B cell (primary cell): ENCODE results near the gene ARHGEF4. TPM values are rescaled to one million over a fixed set of nuclear protein-coding genes. Genes with fewer than 3 reads are reported as not detected.

ENCODE experiments used
- ATAC-seq: fragments of 200-7000 bp; cut with Tn5 transposase; one replicate; pipeline ENCODE4 v1.10.0; 2021; ENCODE audit warnings: low read depth, mild to moderate bottlenecking, moderate number of reproducible peaks, moderate library complexity
- CTCF ChIA-PET: fragments of 350-600 bp; sonication (Branson Sonifier 250); formaldehyde crosslinking; loops from one replicate; lab custom pipeline; 2021; ENCODE audit warnings: antibody characterized with exemption, inconsistent platforms; lab: Charles Lee
- POLR2A ChIA-PET: fragments of 350-600 bp; sonication (Branson Sonifier 250); formaldehyde crosslinking; loops from one replicate; lab custom pipeline; 2021; ENCODE audit warnings: antibody characterized with exemption; lab: Charles Lee
- DNase-seq: peaks from one replicate; pipeline ENCODE4 v3.0.0; 2013
- H2AFZ ChIP-seq: 2 replicates; pipeline ENCODE4 v1.6.1; 2012; ENCODE audit warnings: mild to moderate bottlenecking, low read depth, low read length; ENCODE audit not compliant: insufficient read depth, poor library complexity, severe bottlenecking
- H3K27ac ChIP-seq, 2 donors: 1 replicate in 1 of 2; 2 replicates in 1 of 2; pipeline ENCODE4 v1.5.1; 2012 to 2013; ENCODE audit warnings: low read length in 2 of 2, mild to moderate bottlenecking in 2 of 2, moderate library complexity in 1 of 2
- H3K27me3 ChIP-seq, 4 experiments: fragments of 200-600 bp in 1 of 4; sonication (generic) in 1 of 4; replicated peaks in 1 of 4; 1 replicate in 2 of 4; 2 replicates in 2 of 4; pipeline versions ENCODE4 v1.6.1 to v1.7.0; 2013 to 2016; ENCODE audit warnings: low read length in 3 of 4, mild to moderate bottlenecking in 2 of 4, mixed read lengths in 1 of 4, moderate library complexity in 1 of 4; ENCODE audit not compliant: insufficient read depth in 4 of 4, control insufficient read depth in 3 of 4; ENCODE audit errors: control extremely low read depth in 1 of 4
- H3K36me3 ChIP-seq, 2 experiments: replicated peaks in 1 of 2; 1 replicate in 1 of 2; 2 replicates in 1 of 2; pipeline versions ENCODE4 v1.6.1 to v1.7.1; 2013; ENCODE audit warnings: low read length in 1 of 2; ENCODE audit not compliant: insufficient read depth in 2 of 2, control insufficient read depth in 1 of 2; ENCODE audit errors: control extremely low read depth in 1 of 2, extremely low read depth in 1 of 2
- H3K4me1 ChIP-seq, 2 donors: fragments of 200-600 bp in 1 of 2; sonication (generic) in 1 of 2; 1 replicate in 1 of 2; 2 replicates in 1 of 2; pipeline versions ENCODE4 v1.5.1 to v1.6.1; 2013 to 2017; ENCODE audit warnings: low read length in 2 of 2; ENCODE audit not compliant: control insufficient read depth in 2 of 2, insufficient read depth in 2 of 2
- H3K4me2 ChIP-seq: replicated peaks from 2 replicates; pipeline ENCODE3; 2012; ENCODE audit warnings: mild to moderate bottlenecking, low read depth, low read length; ENCODE audit not compliant: poor library complexity, severe bottlenecking
- H3K4me3 ChIP-seq, 5 experiments: fragments of 200-600 bp in 1 of 5; sonication (generic) in 1 of 5; 1 replicate in 3 of 5; 2 replicates in 2 of 5; pipeline versions ENCODE4 v1.5.1 to v1.7.0; 2011 to 2016; ENCODE audit warnings: low read length in 4 of 5, mild to moderate bottlenecking in 4 of 5, low read depth in 2 of 5, control low read depth in 1 of 5, moderate library complexity in 1 of 5; ENCODE audit not compliant: insufficient read depth in 1 of 5; ENCODE audit errors: control extremely low read depth in 1 of 5, extremely low read depth in 1 of 5
- H3K79me2 ChIP-seq: fragments of 200-600 bp; sonication (generic); one replicate; pipeline ENCODE4 v1.6.0; 2016; ENCODE audit warnings: low read length; ENCODE audit not compliant: control insufficient read depth, insufficient read depth
- H3K9ac ChIP-seq: fragments of 200-600 bp; sonication (generic); 2 replicates; pipeline ENCODE4 v1.6.1; 2017; ENCODE audit warnings: mild to moderate bottlenecking, low read length, moderate library complexity
- H3K9me3 ChIP-seq, 3 donors: one replicate each; pipeline versions ENCODE4 v1.6.1 to v1.7.1; 2013; ENCODE audit warnings: low read length in 2 of 3; ENCODE audit not compliant: control insufficient read depth in 2 of 3, insufficient read depth in 1 of 3; ENCODE audit errors: control extremely low read depth in 1 of 3
- H4K20me1 ChIP-seq: 2 replicates; pipeline ENCODE4 v1.6.0; 2012; ENCODE audit warnings: mild to moderate bottlenecking, low read length; ENCODE audit not compliant: insufficient read depth, control insufficient read depth, poor library complexity, severe bottlenecking
- H3K27ac Mint-ChIP-seq: one replicate; pipeline ENCODE4 v1.8.0; 2021; ENCODE audit warnings: mixed read lengths
- H3K27me3 Mint-ChIP-seq: one replicate; pipeline ENCODE4 v1.8.0; 2021; ENCODE audit warnings: mixed read lengths
- H3K4me1 Mint-ChIP-seq: one replicate; pipeline ENCODE4 v1.8.0; 2021; ENCODE audit warnings: mixed read lengths
- H3K4me3 Mint-ChIP-seq: one replicate; pipeline ENCODE4 v1.8.0; 2021; ENCODE audit warnings: mixed read lengths
- H3K9me3 Mint-ChIP-seq: one replicate; pipeline ENCODE4 v1.8.0; 2022; ENCODE audit warnings: mixed read lengths; ENCODE audit not compliant: insufficient read depth
- CTCF ChIP-seq: fragments of 200-600 bp; IDR thresholded peaks from one replicate; pipeline ENCODE4 v1.8.0; 2022; ENCODE audit warnings: antibody characterized with exemption, mild to moderate bottlenecking
- EZH2 ChIP-seq: IDR thresholded peaks from 2 replicates; pipeline ENCODE4 v1.6.1; 2012; ENCODE audit warnings: borderline replicate concordance, low read depth, mild to moderate bottlenecking, moderate library complexity, low read length; ENCODE audit not compliant: insufficient read depth, poor library complexity, severe bottlenecking
- WGBS: methylation state at CpG from one replicate; pipeline ENCODE4 v1.1.5; 2013; ENCODE audit warnings: missing lambda C conversion rate; ENCODE audit not compliant: insufficient coverage; 5-methylcytosine and 5-hydroxymethylcytosine counted together
- intact Hi-C: fragments of 100-400 bp; cut with micrococcal nuclease; formaldehyde crosslinking; loops from one replicate; pipeline ENCODE4 v1.10.0; 2022
- polyA plus RNA-seq: library from polyadenylated mRNA; depleted of rRNA; stranded (reverse); fragments of >200 nt; gene quantifications from 2 replicates; pipeline ENCODE4 v1.2.3, GENCODE V29; 2012
- total RNA-seq, 2 donors: library from RNA; stranded (reverse); fragments of 120-200 nt in 1 of 2; gene quantifications; 1 replicate in 1 of 2; 2 replicates in 1 of 2; pipeline versions ENCODE4 v1.2.3 to v1.2.4, GENCODE V29; 2013 to 2022

ARHGEF4 gene
- total and polyA plus RNA-seq, 2 donors (not counting 1 experiment from before 2014, with no cell fraction given), result 2.1 TPM; not detected in 1

- WGBS, result 32% methylated on average over 4 of the region's 4 CpGs
- POLR2A ChIA-PET, result no interaction called here
- intact Hi-C loops, result no loop called here
- peaks cover 0 to 3% of the 10 kb centered on the region in 2 donors for H3K4me1 ChIP-seq
- TF ChIP-seq CTCF (no peak), EZH2 (no peak)
- H3K4me3 ChIP-seq, result no peak overlapping the region
- no peaks in the 10 kb centered on the region for H3K9me3 ChIP-seq
- no peak overlapping the region for H3K4me2 ChIP-seq
- no peaks in the 10 kb centered on the region for H3K4me1 Mint-ChIP-seq
- H3K27ac Mint-ChIP-seq, result no peak overlapping the region
- no peak overlapping the region for H2AFZ ChIP-seq
- no peaks in the 10 kb centered on the region for H3K9me3 Mint-ChIP-seq
- CTCF ChIA-PET, result interaction anchor here (1.6 kb wide), 1 partner anchor 129 kb away, joined by 4 read pairs; no protein-coding TSS in a partner anchor
- no peaks in the 10 kb centered on the region for H3K79me2 ChIP-seq
- DNase-seq (no peak), ATAC-seq (no peak)
- H3K27me3 ChIP-seq, result no peaks in the 10 kb centered on the region
- H3K27ac ChIP-seq, result no peak overlapping the region
- H3K9ac ChIP-seq, result no peak overlapping the region
- H3K27me3 Mint-ChIP-seq, result peaks cover 4% of the 10 kb centered on the region
- no peaks in the 10 kb centered on the region for H3K36me3 ChIP-seq
- H3K4me3 Mint-ChIP-seq, result no peak overlapping the region
- H4K20me1 ChIP-seq, result no peaks in the 10 kb centered on the region
Observed at GRCh38 chr2:130791617-130791939, 45.1 kb upstream of the ARHGEF4 start.

- peaks cover 4% of the 10 kb centered on the region for H3K27me3 Mint-ChIP-seq
- intact Hi-C loops, result no loop called here
- Histone ChIP-seq H3K27me3 (peaks cover 0 to 5% (median 0%) of the 10 kb centered on the region in 4 experiments), H3K9ac (no peak overlapping the region), H3K4me3 (no peak overlapping the region), H3K9me3 (no peaks in the 10 kb centered on the region), H3K27ac (no peak overlapping the region), H3K4me2 (no peak overlapping the region), H2AFZ (no peak overlapping the region), H3K36me3 (no peaks in the 10 kb centered on the region), H4K20me1 (no peaks in the 10 kb centered on the region), H3K4me1 (peaks cover 7 to 14% of the 10 kb centered on the region in 2 donors), H3K79me2 (no peaks in the 10 kb centered on the region)
- no peak for ATAC-seq
- H3K9me3 Mint-ChIP-seq, result no peaks in the 10 kb centered on the region
- ChIA-PET CTCF (interaction anchor here (2.2 to 10.0 kb wide), 2 partner anchors 77 to 126 kb away, joined by 12 to 210 read pairs; no protein-coding TSS in a partner anchor), POLR2A (no interaction called here)
- WGBS, result 71% methylated on average over 2 of the region's 2 CpGs
- no peak overlapping the region for H3K27ac Mint-ChIP-seq
- TF ChIP-seq EZH2, result no peak
- no peak for TF ChIP-seq CTCF
- H3K4me3 Mint-ChIP-seq, result no peak overlapping the region
- DNase-seq, result no peak
- H3K4me1 Mint-ChIP-seq, result peaks cover 5% of the 10 kb centered on the region
Observed at GRCh38 chr2:130795431-130795830, 41.3 kb upstream of the ARHGEF4 start.
